Retina (tissue), 1 donor: ENCODE results near the gene ARL8A.
"Not testable (repeated sequence)": the region's sequence is repeated elsewhere in the genome, so short reads cannot be mapped to it uniquely, and the experiment has no call there.

Source experiments
- DNase-seq: peaks from one replicate; pipeline ENCODE4 v3.0.0-alpha.2; 2016

The ARL8A gene

GRCh38 chr1:202133496-202133895, 11.0 kb downstream of the ARL8A start:
- no peak for DNase-seq

- no peak for DNase-seq
Measured at GRCh38 chr1:202133001-202133400, 11.5 kb downstream of the ARL8A start.

- peak; percentile 89 for DNase-seq
Measured at GRCh38 chr1:202131956-202132821, 12.3 kb downstream of the ARL8A start.

DNA sequence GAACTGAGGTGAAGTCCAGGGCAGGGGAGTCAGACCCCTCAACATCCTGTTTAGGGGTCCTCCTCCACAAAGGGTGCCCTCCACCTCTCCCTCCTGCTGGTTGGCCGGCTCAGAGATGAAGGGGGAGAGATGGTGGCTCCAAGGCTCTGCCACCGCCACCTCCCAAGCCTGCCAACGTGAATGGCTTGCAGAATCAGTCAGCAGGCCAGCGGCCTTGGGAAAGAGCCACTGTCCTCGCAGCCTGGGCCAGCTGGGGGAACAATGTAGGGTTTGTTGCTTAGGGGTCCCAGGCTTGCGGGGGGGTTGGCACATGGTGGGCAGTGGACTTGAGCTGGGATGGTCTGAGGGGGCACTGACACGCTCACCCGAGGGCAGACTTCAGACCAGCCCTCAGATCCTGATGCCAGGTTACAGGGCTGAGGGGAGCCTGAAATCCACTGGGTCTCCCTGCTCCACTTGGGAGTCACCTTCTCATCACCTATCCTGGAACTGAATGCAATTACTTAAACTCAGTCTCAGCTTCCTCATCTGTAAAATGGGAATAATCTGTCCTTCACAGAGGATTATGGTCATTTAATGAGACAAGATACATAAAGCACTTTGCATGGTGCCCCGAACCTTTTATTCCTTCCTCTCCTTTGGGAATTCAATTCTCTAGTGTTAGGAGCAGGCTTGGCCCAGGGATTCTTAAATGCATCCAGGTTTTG, 13.6 kb downstream of the ARL8A start:
- DNase-seq = no peak

GRCh38 chr1:202130297-202130721, 14.2 kb downstream of the ARL8A start:
- DNase-seq = peak; percentile 85

DNA sequence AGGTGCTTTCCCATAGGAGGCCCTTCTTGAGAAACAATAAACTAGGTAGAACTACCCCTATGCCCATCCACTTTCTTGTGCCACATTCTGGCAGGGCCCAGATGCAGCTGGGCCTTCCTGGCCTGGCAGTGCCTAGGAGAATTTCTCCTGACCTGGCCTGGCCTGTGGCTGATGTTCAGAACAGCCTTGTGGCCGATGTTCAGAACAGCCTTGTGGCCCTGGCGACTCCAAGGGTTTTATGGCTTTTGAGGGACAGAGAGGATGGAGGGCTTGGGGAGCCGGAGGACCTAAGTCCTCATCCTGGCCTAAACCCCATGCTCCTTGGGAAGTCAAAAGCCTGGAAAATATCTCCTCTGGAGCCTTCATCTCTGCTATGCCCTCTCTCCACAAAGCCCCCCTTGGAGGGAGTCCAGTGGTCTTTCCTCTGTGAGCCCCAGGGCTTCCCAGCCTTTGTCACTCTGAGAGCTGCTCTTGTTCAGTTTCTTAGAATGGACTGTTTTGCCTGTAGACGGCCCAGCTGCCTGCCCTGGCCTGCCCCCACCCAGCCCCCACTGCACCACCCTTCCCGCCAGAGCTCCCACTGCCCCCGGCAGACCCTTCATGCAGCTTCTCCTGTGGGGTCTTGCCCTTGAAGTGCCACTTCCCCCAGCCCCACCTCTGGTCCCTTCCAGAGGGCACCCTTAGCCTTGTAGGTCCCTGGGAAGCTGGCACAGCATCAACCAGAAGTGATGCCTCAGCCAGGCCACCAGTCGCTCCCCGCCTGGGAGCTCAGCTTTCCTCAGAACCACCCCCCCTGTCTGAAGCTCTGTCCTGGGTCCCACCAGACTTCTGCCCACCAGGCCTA, 14.9 kb downstream of the ARL8A start:
- peak; percentile 40 for DNase-seq

DNA sequence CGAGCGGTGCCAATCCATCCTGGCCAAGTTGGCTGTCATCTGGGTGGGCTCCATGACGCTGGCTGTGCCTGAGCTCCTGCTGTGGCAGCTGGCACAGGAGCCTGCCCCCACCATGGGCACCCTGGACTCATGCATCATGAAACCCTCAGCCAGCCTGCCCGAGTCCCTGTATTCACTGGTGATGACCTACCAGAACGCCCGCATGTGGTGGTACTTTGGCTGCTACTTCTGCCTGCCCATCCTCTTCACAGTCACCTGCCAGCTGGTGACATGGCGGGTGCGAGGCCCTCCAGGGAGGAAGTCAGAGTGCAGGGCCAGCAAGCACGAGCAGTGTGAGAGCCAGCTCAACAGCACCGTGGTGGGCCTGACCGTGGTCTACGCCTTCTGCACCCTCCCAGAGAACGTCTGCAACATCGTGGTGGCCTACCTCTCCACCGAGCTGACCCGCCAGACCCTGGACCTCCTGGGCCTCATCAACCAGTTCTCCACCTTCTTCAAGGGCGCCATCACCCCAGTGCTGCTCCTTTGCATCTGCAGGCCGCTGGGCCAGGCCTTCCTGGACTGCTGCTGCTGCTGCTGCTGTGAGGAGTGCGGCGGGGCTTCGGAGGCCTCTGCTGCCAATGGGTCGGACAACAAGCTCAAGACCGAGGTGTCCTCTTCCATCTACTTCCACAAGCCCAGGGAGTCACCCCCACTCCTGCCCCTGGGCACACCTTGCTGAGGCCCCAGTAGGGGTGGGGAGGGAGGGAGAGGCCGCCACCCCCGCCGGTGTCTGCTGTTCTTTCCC, 16.5 kb downstream of the ARL8A start:
- DNase-seq = no peak

GRCh38 chr1:202127061-202127460, 17.5 kb downstream of the ARL8A start:
- no peak for DNase-seq

- no peak for DNase-seq
Measured at GRCh38 chr1:202126426-202126825, 18.1 kb downstream of the ARL8A start.

GRCh38 chr1:202125611-202126010, 18.9 kb downstream of the ARL8A start:
- no peak for DNase-seq

- no peak for DNase-seq
Measured at GRCh38 chr1:202124142-202124541, 20.4 kb downstream of the ARL8A start.

DNA sequence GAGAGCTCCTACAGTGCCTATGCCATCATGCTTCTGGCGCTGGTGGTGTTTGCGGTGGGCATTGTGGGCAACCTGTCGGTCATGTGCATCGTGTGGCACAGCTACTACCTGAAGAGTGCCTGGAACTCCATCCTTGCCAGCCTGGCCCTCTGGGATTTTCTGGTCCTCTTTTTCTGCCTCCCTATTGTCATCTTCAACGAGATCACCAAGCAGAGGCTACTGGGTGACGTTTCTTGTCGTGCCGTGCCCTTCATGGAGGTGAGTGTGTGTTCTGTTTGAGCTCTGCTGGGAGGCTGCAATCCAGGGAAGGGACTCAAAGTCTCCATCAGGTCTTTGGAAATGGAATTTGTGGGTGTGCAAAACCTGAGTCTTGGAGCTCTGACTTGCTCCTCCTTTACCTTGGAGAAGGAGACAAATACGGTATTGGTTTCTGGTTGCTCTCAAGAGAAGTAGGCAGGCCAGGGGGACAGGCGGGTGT, 21.2 kb downstream of the ARL8A start:
- no peak for DNase-seq

DNA sequence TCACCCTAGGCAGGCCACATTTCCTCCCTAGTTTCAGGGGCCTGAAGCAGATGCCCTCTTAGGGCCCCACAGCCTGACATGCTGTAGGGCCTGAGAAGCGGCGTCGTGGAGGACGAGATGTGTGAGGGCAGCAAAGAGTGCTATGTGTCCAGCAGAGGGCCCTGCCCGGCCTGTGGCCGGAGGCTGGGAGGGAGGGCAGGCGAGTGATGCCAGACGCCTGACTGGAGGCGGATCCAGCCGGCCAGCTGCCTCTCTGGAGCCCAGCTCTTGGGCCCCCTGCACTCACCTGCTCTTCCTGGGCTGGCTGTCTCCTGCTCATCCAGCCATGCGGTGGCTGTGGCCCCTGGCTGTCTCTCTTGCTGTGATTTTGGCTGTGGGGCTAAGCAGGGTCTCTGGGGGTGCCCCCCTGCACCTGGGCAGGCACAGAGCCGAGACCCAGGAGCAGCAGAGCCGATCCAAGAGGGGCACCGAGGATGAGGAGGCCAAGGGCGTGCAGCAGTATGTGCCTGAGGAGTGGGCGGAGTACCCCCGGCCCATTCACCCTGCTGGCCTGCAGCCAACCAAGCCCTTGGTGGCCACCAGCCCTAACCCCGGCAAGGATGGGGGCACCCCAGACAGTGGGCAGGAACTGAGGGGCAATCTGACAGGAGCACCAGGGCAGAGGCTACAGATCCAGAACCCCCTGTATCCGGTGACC, 21.8 kb downstream of the ARL8A start, which contains the start of gene GPR37L1:
Gene GPR37L1, plus strand, starts transcription at position 279 of the 697 bp plus-strand sequence. Its CDS starts 47 bp downstream, at position 326.
- DNase-seq = peak; percentile 81

DNA sequence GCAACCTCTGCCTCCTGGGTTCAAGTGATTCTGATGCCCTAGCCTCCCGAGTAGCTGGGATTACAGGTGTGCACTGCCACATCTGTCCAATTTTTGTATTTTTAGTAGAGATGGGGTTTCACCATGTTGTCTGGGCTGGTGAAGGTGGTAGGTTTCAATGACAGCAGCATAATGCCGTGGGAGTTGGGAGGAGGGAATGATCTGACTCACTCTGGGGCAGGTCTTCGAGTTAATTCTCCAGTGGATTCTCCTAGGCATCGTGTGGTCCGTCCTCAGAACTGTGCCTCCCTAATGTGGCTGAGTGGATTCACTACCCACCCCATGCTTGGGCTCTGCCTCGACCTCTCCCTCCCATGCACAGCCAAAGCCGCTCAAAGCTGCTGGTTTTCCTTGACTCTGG, 23.5 kb downstream of the ARL8A start:
- DNase-seq = no peak

DNA sequence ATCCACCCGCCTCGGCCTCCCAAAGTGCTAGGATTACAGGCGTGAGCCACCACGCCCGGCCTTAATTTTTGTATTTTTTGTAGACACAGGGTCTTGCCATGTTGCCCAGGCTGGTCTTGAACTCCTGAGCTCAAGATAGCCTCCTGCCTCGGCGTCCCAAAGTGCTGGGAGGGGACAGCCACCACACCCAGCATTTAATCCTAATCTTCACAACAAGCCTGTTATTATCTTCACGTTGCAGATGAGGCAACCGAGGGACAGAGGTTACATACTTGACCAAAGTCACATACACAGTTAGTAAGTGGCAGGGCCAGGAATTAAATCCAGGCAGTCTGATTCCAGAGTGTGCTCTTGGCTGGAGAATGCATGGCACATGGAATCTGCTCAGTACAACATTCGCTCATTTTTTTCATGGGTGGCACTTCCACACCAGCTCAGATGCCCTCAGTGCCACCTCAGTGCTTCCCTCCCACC, 26.6 kb downstream of the ARL8A start:
- no peak for DNase-seq

- DNase-seq = no peak
Measured at GRCh38 chr1:202116287-202116686, 28.2 kb downstream of the ARL8A start.

DNA sequence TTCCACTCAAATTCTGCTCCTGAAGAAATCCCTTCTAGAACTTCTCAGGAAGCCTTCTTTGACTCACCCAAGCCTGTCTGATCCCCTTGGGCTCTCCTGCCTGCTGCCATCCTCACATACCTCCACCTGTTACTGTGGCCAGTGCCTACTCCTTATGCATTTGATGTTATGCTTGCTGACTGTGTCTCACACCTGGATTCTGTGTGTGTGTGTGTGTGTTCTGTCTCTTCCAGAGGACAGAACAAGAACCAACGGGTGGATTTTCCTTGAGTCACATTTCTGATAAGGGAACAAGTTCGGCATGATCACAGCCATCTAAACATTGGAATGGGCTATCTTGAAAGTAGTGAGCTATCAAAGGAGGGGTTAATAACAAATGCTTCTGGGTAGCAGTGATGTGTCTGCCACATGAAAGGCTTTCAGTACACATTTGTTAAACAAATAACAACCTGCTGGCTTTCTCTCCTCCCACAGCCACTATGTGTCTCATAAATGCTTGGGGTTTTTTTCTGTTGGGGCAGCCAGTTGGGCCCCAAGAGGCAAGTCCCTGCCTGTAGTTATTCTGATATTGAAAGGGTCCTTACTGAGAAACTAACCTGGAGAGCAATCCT, 30.7 kb downstream of the ARL8A start:
- no peak for DNase-seq

- no peak for DNase-seq
Measured at GRCh38 chr1:202112859-202113689, 31.5 kb downstream of the ARL8A start.

- not testable (repeated sequence) for DNase-seq
Measured at GRCh38 chr1:202111589-202111988, 32.9 kb downstream of the ARL8A start.

DNA sequence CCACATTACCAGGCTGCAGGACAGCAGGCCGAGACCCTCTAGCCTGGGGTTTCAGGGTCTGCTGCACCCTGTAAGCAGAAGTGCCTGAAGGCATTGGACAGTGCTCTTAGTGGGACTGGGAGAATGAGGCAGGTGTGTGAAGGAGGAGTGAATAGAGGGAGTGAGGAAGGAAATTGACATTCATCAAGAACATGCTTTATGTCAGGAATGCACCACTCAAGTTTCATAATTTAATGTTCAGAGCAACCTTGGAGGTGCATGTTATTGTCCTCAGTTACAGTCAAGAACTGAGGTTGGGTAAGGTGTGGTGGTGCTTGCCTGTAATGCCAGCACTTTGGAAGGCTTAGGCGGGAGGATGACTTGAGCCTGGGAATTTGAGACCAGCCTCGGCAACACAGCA, 33.6 kb downstream of the ARL8A start:
- no peak for DNase-seq
